K562 (cell line): ENCODE measurements around the gene VGLL3. TPM values are rescaled to one million over a fixed set of nuclear protein-coding genes. Genes with fewer than 3 reads are reported as not detected.

ENCODE experiments used
- ATAC-seq: fragments of 200-7000 bp; cut with Tn5 transposase; 3 replicates; pipeline ENCODE4 v1.9.1; 2020; ENCODE audit warnings: moderate library complexity
- BruUV-seq: library from RNA; stranded (reverse); fragments of 400-500 nt; replicated peaks from 2 replicates; lab custom pipeline; 2021; lab: Mats Ljungman, UMichigan
- CTCF ChIA-PET: fragments of 300-600 bp; formaldehyde crosslinking; extraction: SDS; loops from one replicate; lab custom pipeline; 2021; ENCODE audit warnings: low intra/inter-chr PET ratio; lab: Yijun Ruan, JAX
- POLR2A ChIA-PET: fragments of 300-600, 350-650 bp; sonication (Branson Sonifier 250); formaldehyde crosslinking; extraction: SDS; loops from one replicate; lab custom pipeline; 2021; ENCODE audit warnings: antibody characterized with exemption, inconsistent platforms; lab: Yijun Ruan, JAX
- DNase-seq, 4 experiments: peaks; one replicate each; pipeline versions ENCODE4 v3.0.0 to v3.0.0-alpha.2; 2011 to 2018; ENCODE audit warnings: low spot score in 3 of 4, mixed read lengths in 3 of 4; ENCODE audit errors: extremely low read depth in 1 of 4
- FAIRE-seq: peaks from 2 replicates; lab custom pipeline; 2011; peaks lifted over from hg19 to GRCh38; lab: Jason Lieb, UNC
- H2AFZ ChIP-seq: 2 replicates; pipeline ENCODE4 v1.6.0; 2011; ENCODE audit warnings: low read depth, low read length, control low read depth, inconsistent platforms
- H3K27ac ChIP-seq: fragments of 200-600 bp; 3 replicates; pipeline ENCODE4 v1.8.0; 2011; ENCODE audit warnings: low read depth, mild to moderate bottlenecking, control low read depth, inconsistent platforms, low read length, moderate library complexity, mixed read lengths; ENCODE audit errors: extremely low read depth
- H3K27me3 ChIP-seq, 2 experiments: fragments of 300-600 bp in 1 of 2; 2 replicates in 1 of 2; 3 replicates in 1 of 2; pipeline versions ENCODE4 v1.6.0 to v1.8.0; 2011; ENCODE audit warnings: inconsistent platforms in 2 of 2, low read length in 2 of 2, mild to moderate bottlenecking in 1 of 2, mixed read lengths in 1 of 2, moderate library complexity in 1 of 2; ENCODE audit not compliant: control insufficient read depth in 2 of 2, insufficient read depth in 2 of 2
- H3K36me3 ChIP-seq: fragments of 300-600 bp; 3 replicates; pipeline ENCODE4 v1.8.0; 2011; ENCODE audit warnings: mild to moderate bottlenecking, low read length, inconsistent platforms; ENCODE audit not compliant: control insufficient read depth, insufficient read depth
- H3K4me1 ChIP-seq, 2 experiments: fragments of 200-600 bp in 1 of 2; replicated peaks in 1 of 2; 2 replicates in 1 of 2; 3 replicates in 1 of 2; pipeline versions ENCODE4 v1.5.1 to v1.8.0; 2011; ENCODE audit warnings: inconsistent platforms in 2 of 2, low read length in 2 of 2, mild to moderate bottlenecking in 1 of 2, mixed read lengths in 1 of 2, moderate library complexity in 1 of 2; ENCODE audit not compliant: control insufficient read depth in 2 of 2, insufficient read depth in 2 of 2
- H3K4me2 ChIP-seq: 2 replicates; pipeline ENCODE4 v1.6.1; 2011; ENCODE audit warnings: low read length, control low read depth, inconsistent platforms, mixed read lengths; ENCODE audit not compliant: insufficient read depth
- H3K4me3 ChIP-seq: fragments of 200-600 bp; sonication (generic), shearing (Covaris generic); 2 replicates; pipeline ENCODE4 v1.5.1; 2016; ENCODE audit warnings: control low read depth, inconsistent platforms
- H3K79me2 ChIP-seq: fragments of 200-600 bp; 3 replicates; pipeline ENCODE4 v1.8.0; 2011; ENCODE audit warnings: low read length, inconsistent platforms; ENCODE audit not compliant: control insufficient read depth, insufficient read depth
- H3K9ac ChIP-seq, 2 experiments: 2 replicates each; pipeline versions ENCODE4 v1.6.0 to v1.6.1; 2011; ENCODE audit warnings: low read depth in 2 of 2, low read length in 2 of 2, control low read depth in 1 of 2, inconsistent platforms in 1 of 2, mild to moderate bottlenecking in 1 of 2, mixed read lengths in 1 of 2; ENCODE audit not compliant: insufficient read depth in 1 of 2
- H3K9me1 ChIP-seq: one replicate; pipeline ENCODE4 v1.6.0; 2011; ENCODE audit warnings: inconsistent platforms, mild to moderate bottlenecking, low read length, moderate library complexity; ENCODE audit not compliant: control insufficient read depth, insufficient read depth
- H3K9me3 ChIP-seq: replicated peaks from 2 replicates; pipeline ENCODE4 v1.5.1; 2011; ENCODE audit warnings: low read depth, low read length, inconsistent platforms; ENCODE audit not compliant: control insufficient read depth, insufficient read depth
- H4K20me1 ChIP-seq: replicated peaks from 2 replicates; pipeline ENCODE4 v1.6.1; 2011; ENCODE audit warnings: low read length, inconsistent platforms, mixed read lengths; ENCODE audit not compliant: control insufficient read depth, insufficient read depth
- ADNP ChIP-seq: fragments of 200-800 bp; sonication (Bioruptor generic); IDR thresholded peaks from 2 replicates; pipeline ENCODE4 v1.6.1; 2016; ENCODE audit warnings: missing genetic modification characterization, missing compliant biosample characterization
- CHD2 ChIP-seq: IDR thresholded peaks from 2 replicates; pipeline ENCODE4 v1.6.1; 2011; ENCODE audit warnings: low read depth, low read length
- HDAC8 ChIP-seq: fragments of 450-650 bp; IDR thresholded peaks from 2 replicates; pipeline ENCODE4 v1.6.1; 2016; ENCODE audit warnings: mild to moderate bottlenecking, missing genetic modification characterization, moderate library complexity, missing compliant biosample characterization
- MEIS2 ChIP-seq: fragments of 450-650 bp; IDR thresholded peaks from 2 replicates; pipeline ENCODE4 v1.6.1; 2014; ENCODE audit warnings: mild to moderate bottlenecking; ENCODE audit not compliant: partially characterized antibody
- RAD21 ChIP-seq, 2 experiments: fragments of 250-450 bp in 1 of 2; fragments of 450-650 bp in 1 of 2; sonication (Bioruptor Pico) in 1 of 2; formaldehyde crosslinking in 1 of 2; IDR thresholded peaks in 1 of 2; conservative IDR thresholded peaks in 1 of 2; 2 replicates each; pipeline versions ENCODE4 v1.4.0 to v1.8.0; 2020 to 2022; ENCODE audit warnings: mild to moderate bottlenecking in 2 of 2, moderate library complexity in 1 of 2
- ZNF561 ChIP-seq: fragments of 450-650 bp; formaldehyde crosslinking; conservative IDR thresholded peaks from 2 replicates; pipeline ENCODE4 v1.4.0; 2020; ENCODE audit warnings: mild to moderate bottlenecking, moderate library complexity
- ZNF584 ChIP-seq: fragments of 200-800 bp; sonication (Bioruptor generic); IDR thresholded peaks from 2 replicates; pipeline ENCODE4 v1.6.1; 2016; ENCODE audit warnings: low read depth, mild to moderate bottlenecking, missing genetic modification characterization, missing compliant biosample characterization
- WGBS: fragments of 100-300 bp; shearing (Covaris generic); methylation state at CpG from one replicate; pipeline ENCODE4 v1.1.6; 2016; ENCODE audit warnings: low coverage, mixed read lengths; ENCODE audit not compliant: insufficient coverage; ENCODE audit errors: missing lambda C conversion rate; 5-methylcytosine and 5-hydroxymethylcytosine counted together
- in situ Hi-C: fragments of 300-500 bp; cut with MboI; formaldehyde crosslinking; loops from 4 replicates; pipeline ENCODE4 v1.15.0; 2018; ENCODE audit warnings: inconsistent platforms, mixed read lengths
- intact Hi-C: fragments of 100-400 bp; cut with micrococcal nuclease; formaldehyde crosslinking; loops from 2 replicates; pipeline ENCODE4 v1.14.2; 2022
- polyA plus RNA-seq, 8 experiments: library from polyadenylated mRNA; depleted of rRNA in 4 of 8; stranded (reverse) in 5 of 8; unstranded in 3 of 8; fragments of >200 nt; fragmentation: Nextera tagmentation in 2 of 8; fragmentation: Illumina TruSeq in 1 of 8; extraction: Ambion mirVana in 2 of 8; extraction: Trizol in 1 of 8; gene quantifications; 2 replicates each; pipeline versions ENCODE4 v1.2.1 to v1.2.3, GENCODE V29; 2011 to 2014; ENCODE audit warnings: inconsistent platforms in 1 of 8, missing spikeins in 1 of 8
- total RNA-seq, 7 experiments: library from RNA; depleted of rRNA in 6 of 7; stranded (reverse); fragments of >200 nt in 6 of 7; fragmentation: Illumina TruSeq in 2 of 7; extraction: Trizol in 2 of 7; gene quantifications; 2 replicates each; pipeline versions ENCODE4 v1.2.1 to v1.2.3, GENCODE V29; 2011 to 2021; ENCODE audit warnings: low replicate concordance in 1 of 7
- TF ChIP-seq, protein P1 (sequence below), 3 experiments: IDR thresholded peaks in 2 of 3; conservative IDR thresholded peaks in 1 of 3; 2 replicates each; pipeline ENCODE4 v1.5.1; 2011 to 2012; ENCODE audit warnings: low read length in 3 of 3, mild to moderate bottlenecking in 3 of 3, control low read depth in 2 of 3, improper control_type of control experiment in 1 of 3, inconsistent platforms in 1 of 3, low read depth in 1 of 3, mixed read lengths in 1 of 3, moderate library complexity in 1 of 3; ENCODE audit not compliant: insufficient read depth in 2 of 3

The VGLL3 gene
- total and polyA plus RNA-seq, 9 of the 15 experiments (the other 6 are each of a cell fraction or from before 2014, with no cell fraction given), result under 0.01 to 0.09 (median 0.04) TPM; not detected in 6

DNA sequence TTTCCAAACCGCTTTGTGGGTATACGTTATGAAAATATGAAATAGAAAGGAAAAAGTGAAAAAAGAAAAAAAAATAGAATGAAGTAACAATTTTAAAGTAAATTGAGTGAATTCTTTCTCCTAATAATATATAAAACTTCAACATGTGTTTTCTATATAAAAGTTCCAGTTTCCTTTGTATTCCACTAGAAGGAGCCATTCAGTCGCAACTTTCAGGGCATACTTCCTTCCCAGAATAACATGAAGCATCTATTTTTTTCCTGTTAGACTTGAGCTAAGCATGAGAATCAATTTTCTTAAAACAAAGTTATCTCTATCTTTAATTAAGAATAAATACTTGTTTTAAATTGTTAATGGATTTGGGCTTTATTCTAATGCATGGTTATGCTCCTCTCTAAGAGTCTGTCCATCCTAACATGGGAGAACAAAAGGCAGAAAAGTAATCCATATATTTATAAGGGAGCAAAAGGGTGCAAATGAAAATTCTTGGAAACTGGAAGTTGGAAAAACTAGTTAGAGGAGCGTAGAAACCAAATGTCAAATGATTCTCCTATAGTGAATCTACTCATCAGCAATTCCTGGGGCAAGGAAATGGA is 16.0 kb upstream of the VGLL3 start:
- ChIA-PET POLR2A (no interaction called here), CTCF (interaction anchor here (0.7 kb wide), 1 partner anchor 340 kb away, joined by 3 read pairs; no protein-coding TSS in a partner anchor)
- Histone ChIP-seq H3K36me3 (no peaks in the 10 kb centered on the region), H3K9me3 (no peaks in the 10 kb centered on the region), H3K9me1 (no peaks in the 10 kb centered on the region), H3K79me2 (no peaks in the 10 kb centered on the region), H3K27ac (no peak overlapping the region), H2AFZ (no peak overlapping the region), H3K27me3 (no peaks in the 10 kb centered on the region), H3K4me1 (no peaks in the 10 kb centered on the region), H3K4me2 (no peak overlapping the region), H3K9ac (no peak overlapping the region), H4K20me1 (no peaks in the 10 kb centered on the region), H3K4me3 (no peak overlapping the region)
- intact Hi-C loops (no loop called here), in situ Hi-C loops (no loop called here)
- ATAC-seq (no peak), DNase-seq (no peak), FAIRE-seq (no peak)
- TF ChIP-seq CHD2, result no peak
- no peak for TF ChIP-seq HDAC8 (tag)
- TF ChIP-seq ZNF561, result no peak
- TF ChIP-seq MEIS2, result no peak
- TF ChIP-seq ADNP (tag), result no peak
- TF ChIP-seq RAD21 (CRISPR knock-in tag; conservative IDR thresholded peaks at IDR 0.05 in 1 of 2, IDR thresholded peaks at IDR 0.05 in 1 of 2), result peak in 1 of 2 experiments; percentile 23; a peak in 2 of 4 replicates
- TF ChIP-seq ZNF584 (CRISPR knock-in tag), result no peak
- TF ChIP-seq, protein P1, sequence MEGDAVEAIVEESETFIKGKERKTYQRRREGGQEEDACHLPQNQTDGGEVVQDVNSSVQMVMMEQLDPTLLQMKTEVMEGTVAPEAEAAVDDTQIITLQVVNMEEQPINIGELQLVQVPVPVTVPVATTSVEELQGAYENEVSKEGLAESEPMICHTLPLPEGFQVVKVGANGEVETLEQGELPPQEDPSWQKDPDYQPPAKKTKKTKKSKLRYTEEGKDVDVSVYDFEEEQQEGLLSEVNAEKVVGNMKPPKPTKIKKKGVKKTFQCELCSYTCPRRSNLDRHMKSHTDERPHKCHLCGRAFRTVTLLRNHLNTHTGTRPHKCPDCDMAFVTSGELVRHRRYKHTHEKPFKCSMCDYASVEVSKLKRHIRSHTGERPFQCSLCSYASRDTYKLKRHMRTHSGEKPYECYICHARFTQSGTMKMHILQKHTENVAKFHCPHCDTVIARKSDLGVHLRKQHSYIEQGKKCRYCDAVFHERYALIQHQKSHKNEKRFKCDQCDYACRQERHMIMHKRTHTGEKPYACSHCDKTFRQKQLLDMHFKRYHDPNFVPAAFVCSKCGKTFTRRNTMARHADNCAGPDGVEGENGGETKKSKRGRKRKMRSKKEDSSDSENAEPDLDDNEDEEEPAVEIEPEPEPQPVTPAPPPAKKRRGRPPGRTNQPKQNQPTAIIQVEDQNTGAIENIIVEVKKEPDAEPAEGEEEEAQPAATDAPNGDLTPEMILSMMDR (IDR thresholded peaks at IDR 0.05 in 2 of 3, conservative IDR thresholded peaks at IDR 0.05 in 1 of 3; ENCODE audit: insufficient read depth in 2 of 3, low read depth in 1 of 3, low read length in 3 of 3), result peak in 1 of 3 experiments; percentile 27; a peak in 2 of 6 replicates
- no TSS peak for BruUV-seq
- WGBS, result 0% methylated on average over 4 of the region's 4 CpGs
